Hepatocyte (in vitro differentiated cells): Measurements from ENCODE around the gene ATF3.

ENCODE experiments used
- CTCF ChIP-seq: fragments of 200-600 bp; sonication (generic); IDR thresholded peaks from 2 replicates; pipeline ENCODE4 v1.5.1; 2016; ENCODE audit warnings: antibody characterized with exemption, mild to moderate bottlenecking; ENCODE audit not compliant: poor library complexity
- EZH2 ChIP-seq: fragments of 200-600 bp; sonication (generic); IDR thresholded peaks from 2 replicates; pipeline ENCODE4 v1.6.1; 2016; ENCODE audit warnings: antibody characterized with exemption, mild to moderate bottlenecking, borderline replicate concordance
- EZH2phosphoT487 ChIP-seq: fragments of 200-600 bp; sonication (generic); IDR thresholded peaks from one replicate; pipeline ENCODE4 v1.6.1; 2018; ENCODE audit warnings: antibody characterized with exemption, mild to moderate bottlenecking, low read depth, moderate library complexity; ENCODE audit not compliant: unreplicated experiment, severe bottlenecking

GRCh38 chr1:212601524-212601923 lies 7.0 kb upstream of the ATF3 start:
- TF ChIP-seq CTCF (no peak), EZH2phosphoT487 (no peak), EZH2 (no peak)
